ENCODE data around the gene FLNB.

GRCh38 chr3:58102390-58102750, 94.1 kb downstream of the FLNB start:
- TF ChIP-seq POLR2A (IDR thresholded peaks at IDR 0.05) (no peak), CTCF (IDR thresholded peaks at IDR 0.05) (no peak), POLR2AphosphoS5 (IDR thresholded peaks at IDR 0.05) (no peak)

Measured in prostate gland (tissue), 2 donors.